DMS53 treated with DMSO at 0.1 percent for 48 hours (cell line): ENCODE results near the gene EXOC7.
"Not testable (repeated sequence)": the region's sequence is repeated elsewhere in the genome, so short reads cannot be mapped to it uniquely, and the experiment has no call there.

ENCODE experiments used
- DNase-seq: peaks from one replicate; lab custom pipeline; 2025; ENCODE audit not compliant: unreplicated experiment; lab: John Stamatoyannopoulos, UW

The EXOC7 gene

GRCh38 chr17:76088041-76088867, 15.3 kb downstream of the EXOC7 start:
- no peak for DNase-seq

GRCh38 chr17:76087531-76087930, 16.1 kb downstream of the EXOC7 start:
- no peak for DNase-seq

DNA sequence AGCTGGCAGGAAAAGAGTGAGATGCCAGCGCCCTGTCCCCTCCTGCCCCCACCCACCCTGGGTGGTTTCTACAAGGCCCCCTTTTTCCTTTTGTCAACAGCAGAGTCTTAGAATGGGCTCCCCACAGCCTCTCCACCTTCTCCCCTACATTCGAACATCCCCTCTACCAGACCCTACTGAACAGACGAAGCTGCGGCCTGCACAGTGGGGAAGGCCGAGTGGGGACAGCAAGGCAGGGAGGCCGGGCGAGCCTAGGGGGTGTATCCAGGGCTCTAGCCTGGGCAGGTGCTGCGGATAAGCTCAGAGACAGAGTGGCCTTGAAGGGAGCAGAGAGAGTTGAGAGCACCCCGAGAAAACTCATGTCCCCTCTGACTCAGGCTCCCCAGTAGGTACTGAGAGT, 17.2 kb downstream of the EXOC7 start:
- DNase-seq: no peak

DNA sequence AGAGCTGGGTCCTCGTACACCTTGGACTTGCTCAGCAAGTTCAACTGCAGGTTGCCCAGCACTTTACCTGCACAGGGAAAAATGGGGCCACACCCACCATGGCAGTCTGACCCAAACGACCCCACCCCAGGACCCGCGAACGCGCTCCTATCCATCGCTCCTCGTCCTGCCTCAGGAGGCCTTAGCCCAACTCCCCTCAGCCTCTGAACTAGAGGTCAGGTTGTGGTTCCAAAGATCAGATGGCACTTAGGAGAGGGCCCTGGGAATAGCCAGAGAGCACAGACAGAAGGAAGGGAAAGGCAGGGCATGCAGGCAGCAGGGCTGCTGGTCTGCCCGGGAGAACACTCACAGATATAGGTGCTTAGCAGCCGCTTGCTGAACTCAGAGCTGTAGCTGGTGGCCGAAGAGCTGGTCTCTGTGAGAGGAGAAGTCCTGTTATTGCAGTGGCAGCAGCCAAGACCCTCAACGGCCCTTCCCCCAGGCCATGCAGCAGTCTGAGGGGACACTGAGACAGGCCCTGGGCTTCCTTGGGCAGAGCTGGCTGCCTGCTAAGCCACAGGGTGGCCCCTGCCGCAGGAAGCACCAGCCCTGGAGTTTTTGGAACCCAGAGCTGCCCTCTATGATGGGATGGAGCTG, 17.7 kb downstream of the EXOC7 start:
- no peak for DNase-seq

- no peak for DNase-seq
Measured at GRCh38 chr17:76085066-76085730, 18.4 kb downstream of the EXOC7 start.

GRCh38 chr17:76083536-76084182, 19.9 kb downstream of the EXOC7 start:
- no peak for DNase-seq

- no peak for DNase-seq
Measured at GRCh38 chr17:76082326-76083251, 21.0 kb downstream of the EXOC7 start.

- no peak for DNase-seq
Measured at GRCh38 chr17:76081295-76082210, 22.0 kb downstream of the EXOC7 start.

DNA sequence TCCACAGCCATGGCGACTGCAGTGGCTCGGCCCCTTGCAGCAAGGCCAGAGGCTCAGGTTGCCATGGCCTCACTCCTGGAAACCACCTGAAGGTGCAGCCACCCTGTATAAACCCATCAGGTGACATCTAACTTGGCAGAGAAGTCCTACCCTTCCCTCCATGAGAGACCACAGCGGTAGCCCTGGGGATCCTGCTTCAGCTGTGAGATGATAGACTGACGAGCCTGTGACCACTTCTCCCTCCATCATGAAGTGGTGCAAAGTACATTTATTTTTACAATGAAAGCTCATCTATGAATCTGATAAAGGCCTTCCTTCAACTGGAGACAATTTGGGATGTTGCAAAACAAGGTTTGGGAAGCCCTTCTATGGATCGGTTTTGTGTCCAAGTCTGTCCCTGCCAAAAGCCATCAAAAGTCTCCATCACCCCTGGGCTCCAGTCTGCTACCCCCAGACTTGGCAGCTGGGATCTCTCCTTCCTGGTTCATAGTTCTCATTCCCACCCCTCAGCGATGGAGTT, 22.8 kb downstream of the EXOC7 start:
- no peak for DNase-seq

GRCh38 chr17:76079956-76080767, 23.4 kb downstream of the EXOC7 start:
- no peak for DNase-seq

DNA sequence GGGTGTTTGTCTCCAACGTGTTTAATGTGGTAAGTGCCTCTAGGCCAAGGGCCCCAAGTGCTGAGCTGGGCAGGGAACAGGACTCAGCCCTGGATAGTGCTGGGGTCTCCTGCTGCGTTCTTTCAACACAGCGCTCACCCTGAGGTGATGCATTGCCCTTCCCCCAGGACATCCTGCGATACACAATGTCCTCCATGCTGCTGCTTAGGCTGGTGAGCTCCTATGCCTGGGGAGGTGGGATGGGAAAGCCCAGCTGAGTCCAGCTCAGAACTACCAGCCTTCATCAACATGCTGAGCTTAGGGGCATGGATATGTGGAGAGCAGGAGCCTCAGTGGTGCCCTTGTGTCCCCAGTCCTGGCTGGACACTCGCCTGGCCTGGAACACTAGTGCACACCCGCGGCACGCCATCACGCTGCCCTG, 24.0 kb downstream of the EXOC7 start:
- DNase-seq: no peak

DNA sequence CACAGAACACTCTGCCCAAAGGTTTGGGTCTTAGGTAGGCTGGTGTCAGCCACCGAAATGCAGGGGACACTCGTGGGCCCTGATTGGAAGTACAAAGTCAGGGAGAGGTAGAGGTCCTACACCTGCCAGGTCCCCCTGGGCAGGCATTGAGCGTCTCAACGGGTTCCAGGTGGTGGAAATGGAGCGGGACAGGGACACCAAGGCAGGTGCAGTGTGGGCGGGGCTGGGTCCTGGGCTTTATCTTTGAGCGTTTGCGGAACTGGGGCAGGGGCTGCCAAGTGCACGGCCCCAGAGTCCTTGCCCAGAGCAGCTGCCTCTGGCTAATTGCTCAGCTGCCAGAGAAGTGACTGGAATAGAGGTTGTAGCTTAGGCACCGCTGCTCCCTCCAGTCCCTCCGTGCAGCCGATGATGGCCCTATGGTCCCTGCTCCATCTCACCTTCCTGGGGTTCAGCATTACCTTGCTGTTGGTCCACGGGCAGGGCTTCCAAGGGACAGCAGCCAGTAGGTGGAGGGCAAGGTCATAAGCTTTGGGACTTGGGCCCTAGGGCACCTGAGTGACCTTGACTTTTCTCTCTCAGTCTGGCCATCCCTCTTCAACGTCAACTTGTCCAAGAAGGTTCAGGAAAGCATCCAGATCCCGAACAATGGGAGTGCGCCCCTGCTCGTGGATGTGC, 24.6 kb downstream of the EXOC7 start, which contains the start of gene ZACN:
Gene ZACN, plus strand, starts transcription at position 323 of the 675 bp plus-strand sequence. Its CDS starts 83 bp downstream, at position 406.
- DNase-seq: peak; percentile 82

- not testable (repeated sequence) for DNase-seq
Measured at GRCh38 chr17:76078370-76078769, 25.2 kb downstream of the EXOC7 start.

DNA sequence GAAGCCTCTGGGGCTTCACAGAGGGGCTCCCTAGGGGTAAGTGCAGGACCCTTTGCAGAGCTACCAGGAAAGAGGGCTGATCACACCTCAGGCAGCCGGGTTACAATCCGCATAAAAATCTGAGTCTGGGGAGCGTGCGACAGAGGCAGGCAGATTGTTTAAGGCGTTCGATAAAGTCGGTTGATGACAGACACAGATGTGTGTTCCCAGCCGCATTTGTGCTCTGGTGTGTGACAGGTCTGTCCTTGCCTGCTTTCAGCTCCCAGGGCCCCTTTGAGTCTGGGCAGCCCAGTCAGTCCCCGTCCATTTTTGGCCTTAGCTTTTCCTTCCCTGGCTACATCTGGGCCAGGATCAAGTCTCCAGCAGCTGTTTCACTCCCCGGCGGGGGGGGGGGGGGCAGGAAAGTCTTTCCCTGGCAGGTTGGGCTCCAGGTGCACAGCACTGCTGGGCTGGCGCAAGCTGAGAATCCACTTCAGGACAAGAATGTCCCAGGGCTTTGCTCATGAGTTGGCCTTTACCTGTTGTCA, 25.9 kb downstream of the EXOC7 start:
- DNase-seq: peak; percentile 61

DNA sequence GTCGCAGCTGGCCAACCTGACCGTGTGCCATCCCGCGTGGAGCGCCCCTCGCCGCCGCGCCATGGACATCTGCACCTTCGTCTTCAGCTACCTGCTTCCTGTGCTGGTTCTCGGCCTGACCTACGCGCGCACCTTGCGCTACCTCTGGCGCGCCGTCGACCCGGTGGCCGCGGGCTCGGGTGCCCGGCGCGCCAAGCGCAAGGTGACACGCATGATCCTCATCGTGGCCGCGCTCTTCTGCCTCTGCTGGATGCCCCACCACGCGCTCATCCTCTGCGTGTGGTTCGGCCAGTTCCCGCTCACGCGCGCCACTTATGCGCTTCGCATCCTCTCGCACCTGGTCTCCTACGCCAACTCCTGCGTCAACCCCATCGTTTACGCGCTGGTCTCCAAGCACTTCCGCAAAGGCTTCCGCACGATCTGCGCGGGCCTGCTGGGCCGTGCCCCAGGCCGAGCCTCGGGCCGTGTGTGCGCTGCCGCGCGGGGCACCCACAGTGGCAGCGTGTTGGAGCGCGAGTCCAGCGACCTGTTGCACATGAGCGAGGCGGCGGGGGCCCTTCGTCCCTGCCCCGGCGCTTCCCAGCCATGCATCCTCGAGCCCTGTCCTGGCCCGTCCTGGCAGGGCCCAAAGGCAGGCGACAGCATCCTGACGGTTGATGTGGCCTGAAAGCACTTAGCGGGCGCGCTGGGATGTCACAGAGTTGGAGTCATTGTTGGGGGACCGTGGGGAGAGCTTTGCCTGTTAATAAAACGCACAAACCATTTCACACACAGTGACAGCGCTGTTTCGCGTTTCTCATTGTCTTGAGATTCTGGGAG, 26.6 kb downstream of the EXOC7 start:
- peak; percentile 70 for DNase-seq

DNA sequence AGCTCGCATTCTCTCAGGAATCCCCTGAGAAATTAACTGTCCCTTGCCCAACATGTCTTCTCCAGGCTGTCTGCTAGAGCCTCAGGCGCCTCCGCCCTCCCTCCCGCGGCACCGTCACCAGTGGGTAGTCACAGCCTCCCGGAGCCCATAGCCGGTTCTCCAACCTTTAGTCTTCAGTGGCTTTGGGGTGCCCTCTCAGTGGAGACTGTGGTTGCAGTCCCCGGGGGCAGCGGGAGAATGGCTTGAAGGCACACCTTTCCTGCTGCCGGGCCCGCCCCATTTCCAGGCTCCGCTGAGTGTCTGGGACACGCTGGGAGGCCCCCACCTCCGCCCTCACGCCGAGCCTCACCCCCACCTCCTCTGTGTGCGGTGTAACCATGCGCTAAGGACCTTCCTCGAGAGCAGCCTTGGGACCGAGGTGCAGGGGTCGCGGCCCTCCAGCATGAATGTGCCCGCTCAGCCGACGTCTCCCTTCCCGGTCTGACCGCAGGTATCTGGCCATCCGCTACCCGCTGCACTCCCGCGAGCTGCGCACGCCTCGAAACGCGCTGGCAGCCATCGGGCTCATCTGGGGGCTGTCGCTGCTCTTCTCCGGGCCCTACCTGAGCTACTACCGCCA, 27.3 kb downstream of the EXOC7 start:
- DNase-seq: peak; percentile 61
